ENCODE results near the gene WDR41.

DNA sequence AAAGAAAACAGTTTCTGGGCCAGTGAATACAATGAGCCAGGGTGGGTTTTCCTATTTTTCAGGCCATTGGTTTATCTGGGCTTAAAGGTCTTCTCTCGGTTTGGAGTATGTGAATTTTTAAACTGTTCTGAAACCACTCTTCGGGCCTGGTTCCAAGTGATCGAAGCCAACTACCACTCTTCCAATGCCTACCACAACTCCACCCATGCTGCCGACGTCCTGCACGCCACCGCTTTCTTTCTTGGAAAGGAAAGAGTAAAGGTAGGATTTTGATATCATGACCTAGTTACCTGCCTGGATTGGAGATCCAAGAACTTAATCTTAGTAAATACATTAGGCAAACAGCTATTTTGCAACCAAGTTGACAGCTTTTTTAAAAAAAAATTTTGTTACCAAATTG, 79.1 kb downstream of the WDR41 start:
- TF ChIP-seq POLR2A (IDR thresholded peaks at IDR 0.05) = no peak
- TF ChIP-seq, protein P1, sequence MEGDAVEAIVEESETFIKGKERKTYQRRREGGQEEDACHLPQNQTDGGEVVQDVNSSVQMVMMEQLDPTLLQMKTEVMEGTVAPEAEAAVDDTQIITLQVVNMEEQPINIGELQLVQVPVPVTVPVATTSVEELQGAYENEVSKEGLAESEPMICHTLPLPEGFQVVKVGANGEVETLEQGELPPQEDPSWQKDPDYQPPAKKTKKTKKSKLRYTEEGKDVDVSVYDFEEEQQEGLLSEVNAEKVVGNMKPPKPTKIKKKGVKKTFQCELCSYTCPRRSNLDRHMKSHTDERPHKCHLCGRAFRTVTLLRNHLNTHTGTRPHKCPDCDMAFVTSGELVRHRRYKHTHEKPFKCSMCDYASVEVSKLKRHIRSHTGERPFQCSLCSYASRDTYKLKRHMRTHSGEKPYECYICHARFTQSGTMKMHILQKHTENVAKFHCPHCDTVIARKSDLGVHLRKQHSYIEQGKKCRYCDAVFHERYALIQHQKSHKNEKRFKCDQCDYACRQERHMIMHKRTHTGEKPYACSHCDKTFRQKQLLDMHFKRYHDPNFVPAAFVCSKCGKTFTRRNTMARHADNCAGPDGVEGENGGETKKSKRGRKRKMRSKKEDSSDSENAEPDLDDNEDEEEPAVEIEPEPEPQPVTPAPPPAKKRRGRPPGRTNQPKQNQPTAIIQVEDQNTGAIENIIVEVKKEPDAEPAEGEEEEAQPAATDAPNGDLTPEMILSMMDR (IDR thresholded peaks at IDR 0.05) = no peak

Measured in lower leg skin (tissue), 3 donors.